HepG2 (cell line): ENCODE data around the gene FOXS1. TPM values are rescaled to one million over a fixed set of nuclear protein-coding genes. Genes with fewer than 3 reads are reported as not detected.

Experiments
- ATAC-seq: fragments of 200-7000 bp; cut with Tn5 transposase; 3 replicates; pipeline ENCODE4 v1.9.1; 2020; ENCODE audit warnings: mild to moderate bottlenecking, moderate library complexity
- BruUV-seq: library from RNA; stranded (reverse); fragments of 400-500 nt; replicated peaks from 2 replicates; lab custom pipeline; 2021; lab: Mats Ljungman, UMichigan
- CTCF ChIA-PET: fragments of 300-600 bp; formaldehyde crosslinking; extraction: SDS; loops from one replicate; lab custom pipeline; 2021; ENCODE audit warnings: low total read pairs, inconsistent platforms, low intra/inter-chr PET ratio; lab: Yijun Ruan, JAX
- POLR2A ChIA-PET: fragments of 350-600 bp; sonication (Branson Sonifier 250); formaldehyde crosslinking; loops from one replicate; lab custom pipeline; 2020; ENCODE audit warnings: antibody characterized with exemption, inconsistent platforms; lab: Yijun Ruan, JAX
- DNase-seq: peaks from one replicate; pipeline ENCODE4 v3.0.0-alpha.2; 2015; ENCODE audit warnings: low spot score
- FAIRE-seq: peaks from 3 replicates; lab custom pipeline; 2011; peaks lifted over from hg19 to GRCh38; lab: Jason Lieb, UNC
- H2AFZ ChIP-seq: one replicate; pipeline ENCODE4 v1.6.1; 2011; ENCODE audit warnings: low read length, inconsistent platforms
- H3K27ac ChIP-seq: fragments of 300-600 bp; 3 replicates; pipeline ENCODE4 v1.8.0; 2011; ENCODE audit warnings: mixed run types, mild to moderate bottlenecking, mixed read lengths, low read length, inconsistent platforms; ENCODE audit not compliant: insufficient read depth; ENCODE audit errors: extremely low read length
- H3K27me3 ChIP-seq, 2 experiments: fragments of 200-600 bp in 1 of 2; 2 replicates in 1 of 2; 3 replicates in 1 of 2; pipeline versions ENCODE4 v1.6.0 to v1.8.0; 2011; ENCODE audit warnings: low read length in 2 of 2, mild to moderate bottlenecking in 2 of 2, moderate library complexity in 2 of 2, inconsistent platforms in 1 of 2; ENCODE audit not compliant: insufficient read depth in 2 of 2, control insufficient read depth in 1 of 2
- H3K36me3 ChIP-seq, 2 experiments: fragments of 200-600 bp in 1 of 2; replicated peaks in 1 of 2; 2 replicates in 1 of 2; 3 replicates in 1 of 2; pipeline versions ENCODE4 v1.5.1 to v1.8.0; 2011; ENCODE audit warnings: low read length in 2 of 2, inconsistent platforms in 1 of 2; ENCODE audit not compliant: insufficient read depth in 2 of 2, control insufficient read depth in 1 of 2
- H3K4me1 ChIP-seq: 2 replicates; pipeline ENCODE4 v1.5.1; 2012; ENCODE audit warnings: low read length, inconsistent platforms; ENCODE audit not compliant: insufficient read depth
- H3K4me2 ChIP-seq: 2 replicates; pipeline ENCODE4 v1.6.0; 2011; ENCODE audit warnings: low read depth, low read length, inconsistent platforms
- H3K4me3 ChIP-seq, 3 experiments: fragments of 200-600 bp in 1 of 3; sonication (generic), shearing (Covaris generic) in 1 of 3; replicated peaks in 1 of 3; 2 replicates each; pipeline ENCODE4 v1.5.1; 2011 to 2016; ENCODE audit warnings: low read length in 3 of 3, inconsistent platforms in 2 of 3, low read depth in 2 of 3, mild to moderate bottlenecking in 2 of 3, control low read depth in 1 of 3, mixed read lengths in 1 of 3; ENCODE audit not compliant: insufficient read depth in 1 of 3
- H3K79me2 ChIP-seq: one replicate; pipeline ENCODE4 v1.6.1; 2011; ENCODE audit warnings: low read length, inconsistent platforms; ENCODE audit not compliant: insufficient read depth
- H3K9ac ChIP-seq: 2 replicates; pipeline ENCODE4 v1.6.0; 2011; ENCODE audit warnings: mild to moderate bottlenecking, low read depth, low read length, inconsistent platforms; ENCODE audit not compliant: insufficient read depth
- H3K9me3 ChIP-seq: 2 replicates; pipeline ENCODE4 v1.5.1; 2012; ENCODE audit warnings: mild to moderate bottlenecking, low read length
- H4K20me1 ChIP-seq: 2 replicates; pipeline ENCODE4 v1.6.0; 2011; ENCODE audit warnings: inconsistent platforms, mild to moderate bottlenecking, low read length, moderate library complexity; ENCODE audit not compliant: insufficient read depth
- CREB1 ChIP-seq, 2 experiments: fragments of 450-650 bp in 1 of 2; IDR thresholded peaks; 2 replicates each; pipeline ENCODE4 v1.6.1; 2016 to 2017; ENCODE audit warnings: control low read depth in 1 of 2, mild to moderate bottlenecking in 1 of 2, missing compliant biosample characterization in 1 of 2, missing genetic modification characterization in 1 of 2
- IRF9 ChIP-seq: sonication (generic); formaldehyde crosslinking; IDR thresholded peaks from 2 replicates; pipeline ENCODE4 v1.8.0; 2022; ENCODE audit warnings: missing genetic modification reagents, mild to moderate bottlenecking, borderline replicate concordance
- KLF9 ChIP-seq: IDR thresholded peaks from 2 replicates; pipeline ENCODE4 v1.6.1; 2016; ENCODE audit warnings: low read depth
- TAF1 ChIP-seq: sonication (generic); formaldehyde crosslinking; IDR thresholded peaks from 2 replicates; pipeline ENCODE4 v1.4.0; 2020; ENCODE audit warnings: missing genetic modification reagents
- TARDBP ChIP-seq: sonication (generic); formaldehyde crosslinking; IDR thresholded peaks from 2 replicates; pipeline ENCODE4 v1.8.0; 2022; ENCODE audit warnings: mild to moderate bottlenecking, missing genetic modification reagents
- ZNF326 ChIP-seq: sonication (generic); formaldehyde crosslinking; IDR thresholded peaks from 2 replicates; pipeline ENCODE4 v1.4.0; 2020; ENCODE audit warnings: missing genetic modification reagents, borderline replicate concordance
- ZNF629 ChIP-seq: sonication (generic); formaldehyde crosslinking; conservative IDR thresholded peaks from 2 replicates; pipeline ENCODE4 v1.5.0; 2020; ENCODE audit warnings: missing genetic modification reagents
- WGBS: methylation state at CpG from one replicate; pipeline ENCODE4 v1.1.6; 2017; ENCODE audit warnings: low lambda C conversion rate; 5-methylcytosine and 5-hydroxymethylcytosine counted together
- in situ Hi-C: cut with HindIII; loops from 2 replicates; pipeline ENCODE4 v1.10.0; 2017; ENCODE audit warnings: low pct_unique_long_range_greater_than_20kb; ENCODE audit not compliant: extremely low pct_ligation_motif_present
- intact Hi-C: fragments of 100-400 bp; cut with micrococcal nuclease; formaldehyde crosslinking; loops from one replicate; pipeline ENCODE4 v1.10.0; 2022; ENCODE audit not compliant: unreplicated experiment
- polyA plus RNA-seq, 8 experiments: library from polyadenylated mRNA; depleted of rRNA in 3 of 8; stranded (reverse) in 7 of 8; unstranded in 1 of 8; fragments of >200 nt; fragmentation: Illumina TruSeq in 4 of 8; extraction: Trizol in 4 of 8; gene quantifications; 2 replicates each; pipeline versions ENCODE4 v1.2.1 to v1.2.3, GENCODE V29; 2011 to 2016; ENCODE audit warnings: low read depth in 4 of 8, missing spikeins in 1 of 8, mixed read lengths in 1 of 8; ENCODE audit not compliant: insufficient read depth in 1 of 8
- total RNA-seq, 5 experiments: library from RNA; depleted of rRNA; stranded (reverse); fragments of >200 nt; fragmentation: Illumina TruSeq; extraction: Trizol; gene quantifications; 2 replicates each; pipeline ENCODE4 v1.2.3, GENCODE V29; 2016; ENCODE audit warnings: low read depth in 1 of 5
- TF ChIP-seq, protein P1 (sequence below): sonication (generic); formaldehyde crosslinking; IDR thresholded peaks from 2 replicates; pipeline ENCODE4 v1.4.0; 2020; ENCODE audit warnings: missing genetic modification reagents
- TF ChIP-seq, protein P2 (sequence below): sonication (generic); formaldehyde crosslinking; IDR thresholded peaks from 2 replicates; pipeline ENCODE4 v1.5.0; 2020; ENCODE audit warnings: mild to moderate bottlenecking, missing genetic modification reagents

The FOXS1 gene
- total and polyA plus RNA-seq, 2 of the 13 experiments (the other 11 are each of a cell fraction or from before 2014, with no cell fraction given), result not detected

DNA sequence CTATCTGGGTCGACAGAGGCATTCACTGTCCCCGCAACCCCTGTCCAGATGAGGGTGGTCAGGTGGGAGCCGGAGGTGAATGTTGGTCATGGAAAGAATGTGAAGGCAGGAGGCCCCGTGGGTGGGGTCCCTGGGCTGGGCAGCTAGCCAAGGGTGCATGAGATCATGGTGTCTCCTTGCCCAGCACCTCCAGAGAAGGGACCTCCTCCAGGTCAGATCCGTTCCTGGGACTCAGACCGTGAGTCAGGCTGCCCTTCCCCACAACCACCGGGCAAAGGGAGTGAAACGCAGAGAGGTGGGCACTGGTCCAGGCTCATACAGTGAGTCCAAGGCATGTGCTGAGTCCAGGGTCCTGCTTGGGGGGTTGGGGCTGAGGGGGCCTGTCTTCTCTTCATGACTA is 3.5 kb downstream of the FOXS1 start:
- H4K20me1 ChIP-seq, result no peaks in the 10 kb centered on the region
- in situ Hi-C loops, result no loop called here
- DNase-seq (peak; percentile 38), ATAC-seq (peak; percentile 2; the same call in 1 of the 3 replicates), FAIRE-seq (no peak)
- POLR2A ChIA-PET, result no interaction called here
- H3K79me2 ChIP-seq, result no peaks in the 10 kb centered on the region
- 0 out of 2 replicates have a peak, but pooled peaks have one; percentile 32 for TF ChIP-seq IRF9 (CRISPR knock-in tag)
- no peak for TF ChIP-seq ZNF629 (CRISPR knock-in tag)
- TF ChIP-seq TAF1, result no peak
- TF ChIP-seq TARDBP (CRISPR knock-in tag), result no peak
- H3K4me3 ChIP-seq, result no peak overlapping the region
- intact Hi-C loops, result no loop called here
- no peak overlapping the region for H2AFZ ChIP-seq
- peaks cover 11 to 55% of the 10 kb centered on the region in 2 experiments; a peak in 4 of 5 replicates for H3K27me3 ChIP-seq
- H3K9me3 ChIP-seq, result no peaks in the 10 kb centered on the region
- no peak overlapping the region for H3K27ac ChIP-seq
- H3K9ac ChIP-seq, result no peak overlapping the region
- no peaks in the 10 kb centered on the region for H3K36me3 ChIP-seq
- H3K4me2 ChIP-seq, result no peak overlapping the region
- H3K4me1 ChIP-seq, result peaks cover 8% of the 10 kb centered on the region; the same call in 1 of the 2 replicates
- CTCF ChIA-PET, result no interaction called here
- 9% methylated on average over 6 of the region's 8 CpGs for WGBS
- BruUV-seq, result no TSS peak

- H3K36me3 ChIP-seq, result no peaks in the 10 kb centered on the region
- H3K79me2 ChIP-seq, result no peaks in the 10 kb centered on the region
- H3K4me2 ChIP-seq, result no peak overlapping the region
- no peak for FAIRE-seq
- no peak overlapping the region for H3K4me3 ChIP-seq
- no peak for ATAC-seq
- H2AFZ ChIP-seq, result no peak overlapping the region
- POLR2A ChIA-PET, result no interaction called here
- H3K27me3 ChIP-seq, result peaks cover 13 to 51% of the 10 kb centered on the region in 2 experiments; a peak in 4 of 5 replicates
- H3K4me1 ChIP-seq, result peaks cover 14% of the 10 kb centered on the region
- H4K20me1 ChIP-seq, result no peaks in the 10 kb centered on the region
- BruUV-seq, result no TSS peak
- no peak for DNase-seq
- CTCF ChIA-PET, result no interaction called here
- intact Hi-C loops, result no loop called here
- in situ Hi-C loops, result no loop called here
- no peak overlapping the region for H3K27ac ChIP-seq
- H3K9ac ChIP-seq, result no peak overlapping the region
- TF ChIP-seq, protein P1, sequence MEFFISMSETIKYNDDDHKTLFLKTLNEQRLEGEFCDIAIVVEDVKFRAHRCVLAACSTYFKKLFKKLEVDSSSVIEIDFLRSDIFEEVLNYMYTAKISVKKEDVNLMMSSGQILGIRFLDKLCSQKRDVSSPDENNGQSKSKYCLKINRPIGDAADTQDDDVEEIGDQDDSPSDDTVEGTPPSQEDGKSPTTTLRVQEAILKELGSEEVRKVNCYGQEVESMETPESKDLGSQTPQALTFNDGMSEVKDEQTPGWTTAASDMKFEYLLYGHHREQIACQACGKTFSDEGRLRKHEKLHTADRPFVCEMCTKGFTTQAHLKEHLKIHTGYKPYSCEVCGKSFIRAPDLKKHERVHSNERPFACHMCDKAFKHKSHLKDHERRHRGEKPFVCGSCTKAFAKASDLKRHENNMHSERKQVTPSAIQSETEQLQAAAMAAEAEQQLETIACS (CRISPR knock-in tag), result no peak
- TF ChIP-seq, protein P2, sequence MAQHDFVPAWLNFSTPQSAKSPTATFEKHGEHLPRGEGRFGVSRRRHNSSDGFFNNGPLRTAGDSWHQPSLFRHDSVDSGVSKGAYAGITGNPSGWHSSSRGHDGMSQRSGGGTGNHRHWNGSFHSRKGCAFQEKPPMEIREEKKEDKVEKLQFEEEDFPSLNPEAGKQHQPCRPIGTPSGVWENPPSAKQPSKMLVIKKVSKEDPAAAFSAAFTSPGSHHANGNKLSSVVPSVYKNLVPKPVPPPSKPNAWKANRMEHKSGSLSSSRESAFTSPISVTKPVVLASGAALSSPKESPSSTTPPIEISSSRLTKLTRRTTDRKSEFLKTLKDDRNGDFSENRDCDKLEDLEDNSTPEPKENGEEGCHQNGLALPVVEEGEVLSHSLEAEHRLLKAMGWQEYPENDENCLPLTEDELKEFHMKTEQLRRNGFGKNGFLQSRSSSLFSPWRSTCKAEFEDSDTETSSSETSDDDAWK (CRISPR knock-in tag), result no peak
- TF ChIP-seq CREB1 (IDR thresholded peaks at IDR 0.05) (no peak), CREB1 (CRISPR knock-in tag; IDR thresholded peaks at IDR 0.05) (no peak), ZNF326 (CRISPR knock-in tag) (no peak), KLF9 (CRISPR knock-in tag) (no peak)
- TF ChIP-seq, all 625 proteins: peak for 0
- WGBS, result 23% methylated on average over 15 of the region's 15 CpGs
- no peaks in the 10 kb centered on the region for H3K9me3 ChIP-seq
Observed at GRCh38 chr20:31840906-31841816, 4.2 kb downstream of the FOXS1 start.
